ENCODE measurements around the gene CSNK1D.

Gene CSNK1D

GRCh38 chr17:82297714-82298537, 24.4 kb upstream of the CSNK1D start:
- ChIA-PET CTCF (interaction anchor here (0.7 to 1.4 kb wide), 6 partner anchors 15 to 872 kb away, joined by 3 to 7 read pairs (median 4); no protein-coding TSS in a partner anchor), POLR2A (interaction anchor here (0.6 to 3.4 kb wide), 8 partner anchors 8 to 419 kb away, joined by 3 to 15 read pairs (median 3); partner anchors contain the start of genes CSNK1D and FN3KRP)
- H3K4me3 ChIP-seq (ENCODE audit: low read depth, low read length), result peak overlapping the region; percentile 27
- H3K36me3 ChIP-seq (ENCODE audit: control insufficient read depth in 2 of 2, insufficient read depth in 1 of 2, low read length in 2 of 2), result no peaks in the 10 kb centered on the region
- peaks cover 13% of the 10 kb centered on the region for H3K4me1 ChIP-seq (ENCODE audit: control insufficient read depth, insufficient read depth, low read length)
- H3K27ac ChIP-seq (ENCODE audit: extremely low read depth, low read depth, low read length), result peak overlapping the region; percentile 55; the same call in 1 of the 2 replicates
- no peaks in the 10 kb centered on the region for H3K9me3 ChIP-seq (ENCODE audit: control insufficient read depth, insufficient read depth, low read depth, low read length)
- TF ChIP-seq ZNF785 (tag by site-specific recombination; IDR thresholded peaks at IDR 0.05) (no peak), ZNF473 (tag by site-specific recombination; IDR thresholded peaks at IDR 0.05) (no peak), ZNF202 (tag by site-specific recombination; IDR thresholded peaks at IDR 0.05; ENCODE audit: borderline replicate concordance) (no peak), ZNF555 (tag by site-specific recombination; conservative IDR thresholded peaks at IDR 0.05) (no peak), ZFP41 (tag by site-specific recombination; IDR thresholded peaks at IDR 0.05; ENCODE audit: borderline replicate concordance) (no peak), ZNF791 (tag by site-specific recombination; IDR thresholded peaks at IDR 0.05) (no peak), IKZF3 (tag by site-specific recombination; IDR thresholded peaks at IDR 0.05) (no peak), ZNF792 (tag by site-specific recombination; IDR thresholded peaks at IDR 0.05) (peak; percentile 59; the same call in 1 of the 2 replicates), ZNF837 (tag by site-specific recombination; IDR thresholded peaks at IDR 0.05) (0 out of 2 replicates have a peak, but pooled peaks have one; percentile 54), PRDM6 (tag by site-specific recombination; IDR thresholded peaks at IDR 0.05) (no peak), ZNF548 (tag by site-specific recombination; IDR thresholded peaks at IDR 0.05) (no peak), ZNF146 (tag by site-specific recombination; IDR thresholded peaks at IDR 0.05) (no peak), ZNF157 (tag by site-specific recombination; IDR thresholded peaks at IDR 0.05) (no peak), GLIS2 (tag by site-specific recombination; IDR thresholded peaks at IDR 0.05) (peak; percentile 88), FEZF1 (tag by site-specific recombination; IDR thresholded peaks at IDR 0.05) (no peak), ZNF433 (tag by site-specific recombination; IDR thresholded peaks at IDR 0.05; ENCODE audit: low read depth) (no peak), PRDM2 (tag by site-specific recombination; IDR thresholded peaks at IDR 0.05; ENCODE audit: borderline replicate concordance) (no peak), KLF17 (tag by site-specific recombination; IDR thresholded peaks at IDR 0.05) (peak; percentile 73; the same call in 1 of the 2 replicates), ZFP37 (tag by site-specific recombination; IDR thresholded peaks at IDR 0.05) (no peak), ZBTB8A (tag by site-specific recombination; IDR thresholded peaks at IDR 0.05) (peak; percentile 93), ZNF274 (IDR thresholded peaks at IDR 0.05; ENCODE audit: low read length) (no peak), ZNF274 (tag by site-specific recombination; IDR thresholded peaks at IDR 0.05; ENCODE audit: borderline replicate concordance) (no peak), ZNF521 (tag by site-specific recombination; IDR thresholded peaks at IDR 0.05) (no peak), ZNF660 (tag by site-specific recombination; IDR thresholded peaks at IDR 0.05) (0 out of 2 replicates have a peak, but pooled peaks have one; percentile 19), ZNF677 (tag by site-specific recombination; IDR thresholded peaks at IDR 0.05) (no peak), ZNF423 (tag by site-specific recombination; IDR thresholded peaks at IDR 0.05) (no peak), ZNF624 (tag by site-specific recombination; IDR thresholded peaks at IDR 0.05) (no peak), ZNF549 (tag by site-specific recombination; IDR thresholded peaks at IDR 0.05) (no peak), ZNF18 (tag by site-specific recombination; IDR thresholded peaks at IDR 0.05) (no peak)
